Liver (tissue), 9 donors: ENCODE measurements around the gene PDIA3. TPM values are rescaled to one million over a fixed set of nuclear protein-coding genes. Genes with fewer than 3 reads are reported as not detected.
"Not testable (repeated sequence)": the region's sequence is repeated elsewhere in the genome, so short reads cannot be mapped to it uniquely, and the experiment has no call there.

Experiments
- DNase-seq: peaks from one replicate; pipeline ENCODE4 v3.0.0-alpha.2; 2017; ENCODE audit warnings: low spot score
- H3K27ac ChIP-seq, 2 donors: one replicate each; pipeline ENCODE4 v1.7.0; 2013; ENCODE audit warnings: inconsistent platforms in 2 of 2, low read length in 2 of 2, control low read depth in 1 of 2, low read depth in 1 of 2, mild to moderate bottlenecking in 1 of 2
- H3K27me3 ChIP-seq, 4 donors: one replicate each; pipeline versions ENCODE4 v1.6.1 to v1.7.0; 2013; ENCODE audit warnings: low read length in 3 of 4, inconsistent platforms in 1 of 4, mild to moderate bottlenecking in 1 of 4, moderate library complexity in 1 of 4; ENCODE audit not compliant: control insufficient read depth in 4 of 4, insufficient read depth in 4 of 4
- H3K36me3 ChIP-seq, 4 donors: one replicate each; pipeline versions ENCODE4 v1.6.1 to v1.7.0; 2013; ENCODE audit warnings: low read length in 3 of 4, mild to moderate bottlenecking in 3 of 4, low read depth in 1 of 4, moderate library complexity in 1 of 4; ENCODE audit not compliant: control insufficient read depth in 4 of 4, insufficient read depth in 3 of 4
- H3K4me1 ChIP-seq, 4 donors: one replicate each; pipeline versions ENCODE4 v1.6.1 to v1.7.0; 2013; ENCODE audit warnings: low read length in 3 of 4, mild to moderate bottlenecking in 3 of 4, moderate library complexity in 1 of 4; ENCODE audit not compliant: control insufficient read depth in 4 of 4, insufficient read depth in 4 of 4
- H3K4me3 ChIP-seq, 3 donors: one replicate each; pipeline versions ENCODE4 v1.6.1 to v1.7.0; 2013; ENCODE audit warnings: low read length in 3 of 3, control low read depth in 1 of 3, low read depth in 1 of 3, mild to moderate bottlenecking in 1 of 3
- H3K9ac ChIP-seq, 2 donors: one replicate each; pipeline ENCODE4 v1.7.0; 2013; ENCODE audit warnings: low read length in 2 of 2, mild to moderate bottlenecking in 2 of 2, moderate library complexity in 2 of 2, control low read depth in 1 of 2, low read depth in 1 of 2
- H3K9me3 ChIP-seq, 4 donors: one replicate each; pipeline versions ENCODE4 v1.6.1 to v1.7.0; 2013; ENCODE audit warnings: low read length in 3 of 4; ENCODE audit not compliant: control insufficient read depth in 4 of 4
- ATF3 ChIP-seq: IDR thresholded peaks from 2 replicates; pipeline ENCODE4 v1.6.1; 2016; ENCODE audit warnings: antibody characterized with exemption
- EGR1 ChIP-seq, 2 donors: IDR thresholded peaks; 2 replicates each; pipeline ENCODE4 v1.6.1; 2016 to 2018; ENCODE audit warnings: antibody characterized with exemption in 2 of 2, low read depth in 2 of 2
- FOXA1 ChIP-seq: IDR thresholded peaks from 2 replicates; pipeline ENCODE4 v1.6.1; 2016; ENCODE audit warnings: antibody characterized with exemption
- GABPA ChIP-seq, 2 donors: IDR thresholded peaks in 1 of 2; conservative IDR thresholded peaks in 1 of 2; 2 replicates each; pipeline ENCODE4 v1.6.1; 2016; ENCODE audit warnings: antibody characterized with exemption in 2 of 2, mild to moderate bottlenecking in 1 of 2, moderate library complexity in 1 of 2
- HNF4G ChIP-seq: IDR thresholded peaks from 2 replicates; pipeline ENCODE4 v1.6.1; 2016; ENCODE audit warnings: antibody characterized with exemption
- JUND ChIP-seq, 2 donors: IDR thresholded peaks; 2 replicates each; pipeline ENCODE4 v1.6.1; 2016; ENCODE audit warnings: antibody characterized with exemption in 2 of 2
- MAX ChIP-seq: IDR thresholded peaks from 2 replicates; pipeline ENCODE4 v1.6.1; 2016; ENCODE audit warnings: antibody characterized with exemption
- RAD21 ChIP-seq, 2 donors: IDR thresholded peaks; 2 replicates each; pipeline ENCODE4 v1.6.1; 2016; ENCODE audit warnings: antibody characterized with exemption in 2 of 2, mild to moderate bottlenecking in 2 of 2
- REST ChIP-seq: IDR thresholded peaks from 2 replicates; pipeline ENCODE4 v1.6.1; 2016; ENCODE audit warnings: antibody characterized with exemption, mild to moderate bottlenecking
- ZBTB33 ChIP-seq: IDR thresholded peaks from 2 replicates; pipeline ENCODE4 v1.6.1; 2016; ENCODE audit warnings: antibody characterized with exemption
- WGBS: extraction: QIAGEN DNeasy Blood & Tissue Kit; methylation state at CpG from one replicate; pipeline ENCODE4 v1.1.7; 2013; 5-methylcytosine and 5-hydroxymethylcytosine counted together
- polyA plus RNA-seq, 2 donors: library from polyadenylated mRNA; stranded (reverse) in 1 of 2; unstranded in 1 of 2; fragments of 200-250 nt in 1 of 2; fragments of >200 nt in 1 of 2; fragmentation: Nextera tagmentation in 1 of 2; extraction: Ambion mirVana in 1 of 2; gene quantifications; one replicate each; pipeline versions ENCODE4 v1.2.1 to v1.2.3, GENCODE V29; 2013 to 2015
- total RNA-seq, 2 donors: library from RNA; depleted of rRNA; stranded (reverse); fragments of >200 nt; gene quantifications; one replicate each; pipeline ENCODE4 v1.2.3, GENCODE V29; 2014
- donor health status: healthy.
- donor health status: healthy.
- donor health status: healthy.
- donor health status: healthy.
- donor health status: healthy.

Gene PDIA3
- total and polyA plus RNA-seq, 4 donors: 109 to 328 (median 215) TPM

GRCh38 chr15:43702701-43703424 lies 43.4 kb upstream of the PDIA3 start:
- H3K4me1 ChIP-seq: no peaks in the 10 kb centered on the region
- no peaks in the 10 kb centered on the region for H3K27me3 ChIP-seq
- H3K27ac ChIP-seq: no peak overlapping the region
- no peak overlapping the region for H3K9ac ChIP-seq
- TF ChIP-seq GABPA (IDR thresholded peaks at IDR 0.05 in 1 of 2, conservative IDR thresholded peaks at IDR 0.05 in 1 of 2) (no peak), EGR1 (IDR thresholded peaks at IDR 0.05; ENCODE audit: low read depth in 2 of 2) (no peak), ATF3 (no peak), HNF4G (no peak), JUND (IDR thresholded peaks at IDR 0.05) (no peak), RAD21 (IDR thresholded peaks at IDR 0.05) (no peak), MAX (no peak), FOXA1 (no peak), ZBTB33 (no peak), REST (no peak)
- no peaks in the 10 kb centered on the region for H3K9me3 ChIP-seq
- WGBS: 70% methylated on average over 8 of the region's 8 CpGs
- H3K4me3 ChIP-seq: no peak overlapping the region
- no peak for DNase-seq
- H3K36me3 ChIP-seq: no peaks in the 10 kb centered on the region

- not testable (repeated sequence) for H3K36me3 ChIP-seq, H3K27ac ChIP-seq, H3K4me1 ChIP-seq, H3K9me3 ChIP-seq, H3K4me3 ChIP-seq, H3K9ac ChIP-seq, DNase-seq, H3K27me3 ChIP-seq
- WGBS: 76% methylated on average over 1 of the region's 12 CpGs
Observed at GRCh38 chr15:43710431-43711131, 35.7 kb upstream of the PDIA3 start.

GRCh38 chr15:43723151-43723550 lies 23.1 kb upstream of the PDIA3 start:
- Histone ChIP-seq H3K27ac (no peak overlapping the region), H3K9ac (no peak overlapping the region), H3K27me3 (no peaks in the 10 kb centered on the region), H3K4me1 (no peaks in the 10 kb centered on the region), H3K36me3 (no peaks in the 10 kb centered on the region), H3K4me3 (no peak overlapping the region), H3K9me3 (no peaks in the 10 kb centered on the region)
- WGBS: 83% methylated on average over 4 of the region's 4 CpGs
- TF ChIP-seq EGR1 (IDR thresholded peaks at IDR 0.05; ENCODE audit: low read depth in 2 of 2) (no peak), MAX (no peak)
- DNase-seq: no peak

- H3K9me3 ChIP-seq, H3K27me3 ChIP-seq, H3K4me1 ChIP-seq, H3K4me3 ChIP-seq, H3K27ac ChIP-seq, H3K36me3 ChIP-seq, DNase-seq, H3K9ac ChIP-seq: not testable (repeated sequence)
- WGBS: 86% methylated on average over 1 of the region's 1 CpG
Observed at GRCh38 chr15:43726306-43726705, 19.9 kb upstream of the PDIA3 start.

- not testable (repeated sequence) for H3K9me3 ChIP-seq, H3K36me3 ChIP-seq, H3K9ac ChIP-seq, H3K27me3 ChIP-seq, H3K4me3 ChIP-seq, H3K4me1 ChIP-seq, DNase-seq, H3K27ac ChIP-seq
- whole genome bisulfite sequencing: 76% methylated on average over 1 of the region's 1 CpG
Observed at GRCh38 chr15:43728053-43728725, 18.0 kb upstream of the PDIA3 start.
